Measurements from ENCODE around the gene MLKL. TPM values are rescaled to one million over a fixed set of nuclear protein-coding genes. Genes with fewer than 3 reads are reported as not detected.

MLKL gene
- total RNA-seq, 1 donor from 2014 or later: 21.6 TPM

DNA sequence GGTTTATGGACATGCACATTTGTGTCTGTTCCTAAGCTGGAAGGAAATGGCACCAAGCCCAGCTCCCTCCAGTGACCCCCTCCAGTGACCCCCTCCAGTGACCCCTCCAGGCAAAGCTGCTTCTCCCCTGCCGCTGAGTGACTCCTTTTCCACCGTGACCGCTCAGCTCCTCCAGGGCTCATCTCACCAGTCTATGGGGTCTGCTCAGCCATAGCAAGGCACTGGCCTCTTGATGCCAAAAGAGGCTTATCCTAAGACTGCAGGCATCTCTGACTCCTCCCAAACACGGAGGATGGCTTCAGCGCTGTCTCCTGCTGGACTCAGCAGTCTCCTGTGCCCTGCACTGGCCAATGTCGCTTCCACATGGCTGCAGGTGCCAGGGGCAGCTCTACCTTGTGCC is 38.6 kb upstream of the MLKL start:
- intact Hi-C loops (cut with micrococcal nuclease): no loop called here
- Mint-ChIP-seq H3K4me3 (ENCODE audit: low read depth) (no peak overlapping the region), H3K4me1 (ENCODE audit: low read depth) (no peaks in the 10 kb centered on the region), H3K36me3 (ENCODE audit: low read depth) (no peaks in the 10 kb centered on the region), H3K27me3 (ENCODE audit: low read depth) (no peaks in the 10 kb centered on the region), H3K27ac (no peak overlapping the region), H3K9me3 (no peaks in the 10 kb centered on the region)
- DNase-seq (ENCODE audit: low spot score): no peak

DNA sequence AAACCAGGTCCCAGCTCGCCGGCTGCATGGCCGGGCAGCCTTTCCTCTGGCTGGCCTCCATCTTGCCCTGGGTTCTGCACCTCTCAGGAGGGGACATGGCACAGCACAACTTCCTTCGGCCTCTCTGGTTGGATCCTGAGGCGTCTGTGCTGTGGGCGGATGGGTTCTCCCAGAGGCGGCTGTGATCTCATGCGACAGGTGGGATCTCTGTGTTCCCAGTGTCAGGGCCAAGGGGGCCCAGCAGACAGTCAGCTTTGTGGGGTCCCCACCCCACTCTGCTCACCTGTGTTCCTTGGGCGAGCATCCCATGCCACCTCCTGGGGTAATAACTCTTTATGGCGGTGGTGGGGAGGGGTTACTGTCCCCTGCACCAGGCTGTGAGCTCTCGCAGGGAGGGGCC is 38.2 kb upstream of the MLKL start:
- Mint-ChIP-seq H3K9me3 (no peaks in the 10 kb centered on the region), H3K27me3 (ENCODE audit: low read depth) (no peaks in the 10 kb centered on the region), H3K27ac (no peak overlapping the region), H3K4me3 (ENCODE audit: low read depth) (no peak overlapping the region), H3K4me1 (ENCODE audit: low read depth) (no peaks in the 10 kb centered on the region), H3K36me3 (ENCODE audit: low read depth) (no peaks in the 10 kb centered on the region)
- DNase-seq (ENCODE audit: low spot score): no peak
- intact Hi-C loops (cut with micrococcal nuclease): no loop called here

GRCh38 chr16:74738113-74738541 is 37.5 kb upstream of the MLKL start:
- no peaks in the 10 kb centered on the region for H3K9me3 Mint-ChIP-seq
- no peak overlapping the region for H3K27ac Mint-ChIP-seq
- H3K4me3 Mint-ChIP-seq (ENCODE audit: low read depth): no peak overlapping the region
- no peaks in the 10 kb centered on the region for H3K36me3 Mint-ChIP-seq (ENCODE audit: low read depth)
- H3K4me1 Mint-ChIP-seq (ENCODE audit: low read depth): no peaks in the 10 kb centered on the region
- no peaks in the 10 kb centered on the region for H3K27me3 Mint-ChIP-seq (ENCODE audit: low read depth)
- intact Hi-C loops (cut with micrococcal nuclease): no loop called here
- no peak for DNase-seq (ENCODE audit: low spot score)

- Mint-ChIP-seq H3K27me3 (ENCODE audit: low read depth) (no peaks in the 10 kb centered on the region), H3K4me3 (ENCODE audit: low read depth) (no peak overlapping the region), H3K9me3 (no peaks in the 10 kb centered on the region), H3K4me1 (ENCODE audit: low read depth) (no peaks in the 10 kb centered on the region), H3K27ac (no peak overlapping the region), H3K36me3 (ENCODE audit: low read depth) (no peaks in the 10 kb centered on the region)
- no peak for DNase-seq (ENCODE audit: low spot score)
- intact Hi-C loops (cut with micrococcal nuclease): no loop called here
Observed at GRCh38 chr16:74737521-74737920, 36.9 kb upstream of the MLKL start.

GRCh38 chr16:74736531-74737157 is 36.0 kb upstream of the MLKL start:
- Mint-ChIP-seq H3K27ac (no peak overlapping the region), H3K36me3 (ENCODE audit: low read depth) (no peaks in the 10 kb centered on the region), H3K9me3 (no peaks in the 10 kb centered on the region), H3K4me3 (ENCODE audit: low read depth) (no peak overlapping the region), H3K4me1 (ENCODE audit: low read depth) (no peaks in the 10 kb centered on the region), H3K27me3 (ENCODE audit: low read depth) (no peaks in the 10 kb centered on the region)
- intact Hi-C loops (cut with micrococcal nuclease): no loop called here
- DNase-seq (ENCODE audit: low spot score): no peak

DNA sequence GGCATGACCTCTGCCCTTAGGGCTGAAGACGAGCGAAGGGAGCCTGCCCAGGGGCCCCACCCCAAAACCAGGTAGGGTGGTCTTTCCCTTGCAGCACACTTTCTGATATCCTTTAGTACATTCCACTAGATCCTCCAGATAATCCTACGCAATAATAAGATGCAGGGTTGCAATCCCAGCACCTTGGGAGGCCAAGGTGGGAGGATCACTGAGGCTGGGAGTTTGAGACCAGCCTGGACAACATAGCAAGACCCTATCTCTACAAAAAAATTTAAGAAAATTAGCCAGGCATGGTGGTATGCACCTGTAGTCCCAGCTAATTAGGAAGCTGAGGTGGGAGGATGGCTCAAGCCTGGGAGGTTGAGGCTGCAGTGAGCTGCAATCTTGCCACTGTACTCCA is 34.9 kb upstream of the MLKL start:
- Mint-ChIP-seq H3K4me3 (ENCODE audit: low read depth) (no peak overlapping the region), H3K36me3 (ENCODE audit: low read depth) (no peaks in the 10 kb centered on the region), H3K27ac (no peak overlapping the region), H3K9me3 (no peaks in the 10 kb centered on the region), H3K27me3 (ENCODE audit: low read depth) (no peaks in the 10 kb centered on the region), H3K4me1 (ENCODE audit: low read depth) (no peaks in the 10 kb centered on the region)
- intact Hi-C loops (cut with micrococcal nuclease): no loop called here
- no peak for DNase-seq (ENCODE audit: low spot score)

- H3K4me1 Mint-ChIP-seq (ENCODE audit: low read depth): no peaks in the 10 kb centered on the region
- intact Hi-C loops (cut with micrococcal nuclease): no loop called here
Observed at GRCh38 chr16:74735162-74735452, 34.4 kb upstream of the MLKL start.

DNA sequence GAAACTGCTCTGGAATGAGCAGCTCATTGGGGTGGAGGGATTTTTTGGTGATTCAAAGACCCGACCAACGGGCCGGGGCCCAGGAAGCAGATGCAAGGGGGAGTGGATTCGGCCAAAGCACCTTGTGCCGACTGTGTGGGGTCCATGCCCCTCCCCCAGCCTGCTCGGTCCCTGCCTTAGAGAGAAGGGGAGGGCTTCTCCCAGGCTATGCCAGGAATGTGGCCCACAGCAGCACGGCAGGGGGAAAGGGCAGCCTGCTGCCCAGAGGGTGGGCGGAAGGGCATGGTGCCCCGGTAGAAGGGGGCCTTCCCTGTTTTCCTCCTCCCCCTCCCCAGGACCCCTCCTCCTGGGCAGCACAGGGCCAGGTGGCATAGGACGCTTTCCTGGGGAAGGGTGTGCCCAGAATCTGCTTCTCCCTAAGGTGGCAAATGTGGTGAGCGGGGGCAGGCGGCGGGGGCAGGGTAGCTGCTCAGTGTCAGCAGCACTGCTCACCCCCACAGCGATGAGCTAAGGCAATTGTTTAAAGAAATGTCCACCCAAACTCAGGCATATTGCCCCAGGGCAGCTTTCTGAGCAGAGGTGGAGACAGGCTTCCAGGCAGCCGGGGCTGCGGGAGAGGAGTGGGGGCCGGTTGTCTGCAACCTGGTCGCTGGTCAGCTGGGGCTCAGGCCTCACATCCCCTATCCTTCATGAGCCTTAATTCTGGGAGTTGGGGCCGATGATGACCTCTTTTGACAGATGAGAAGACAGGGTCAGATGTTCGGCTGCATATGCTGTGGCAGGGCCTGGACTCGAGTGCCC is 33.9 kb upstream of the MLKL start:
- Mint-ChIP-seq H3K9me3 (no peaks in the 10 kb centered on the region), H3K27me3 (ENCODE audit: low read depth) (no peaks in the 10 kb centered on the region), H3K36me3 (ENCODE audit: low read depth) (no peaks in the 10 kb centered on the region), H3K4me3 (ENCODE audit: low read depth) (no peak overlapping the region), H3K27ac (no peak overlapping the region), H3K4me1 (ENCODE audit: low read depth) (no peaks in the 10 kb centered on the region)
- intact Hi-C loops (cut with micrococcal nuclease): no loop called here
- DNase-seq (ENCODE audit: low spot score): no peak

More at GRCh38 chr16:74735162-74735452, 34.4 kb upstream of the MLKL start:
- no peaks in the 10 kb centered on the region for H3K27me3 Mint-ChIP-seq (ENCODE audit: low read depth)
- no peaks in the 10 kb centered on the region for H3K36me3 Mint-ChIP-seq (ENCODE audit: low read depth)
- H3K27ac Mint-ChIP-seq: no peak overlapping the region
- DNase-seq (ENCODE audit: low spot score): no peak
- no peaks in the 10 kb centered on the region for H3K9me3 Mint-ChIP-seq
- no peak overlapping the region for H3K4me3 Mint-ChIP-seq (ENCODE audit: low read depth)

DNA sequence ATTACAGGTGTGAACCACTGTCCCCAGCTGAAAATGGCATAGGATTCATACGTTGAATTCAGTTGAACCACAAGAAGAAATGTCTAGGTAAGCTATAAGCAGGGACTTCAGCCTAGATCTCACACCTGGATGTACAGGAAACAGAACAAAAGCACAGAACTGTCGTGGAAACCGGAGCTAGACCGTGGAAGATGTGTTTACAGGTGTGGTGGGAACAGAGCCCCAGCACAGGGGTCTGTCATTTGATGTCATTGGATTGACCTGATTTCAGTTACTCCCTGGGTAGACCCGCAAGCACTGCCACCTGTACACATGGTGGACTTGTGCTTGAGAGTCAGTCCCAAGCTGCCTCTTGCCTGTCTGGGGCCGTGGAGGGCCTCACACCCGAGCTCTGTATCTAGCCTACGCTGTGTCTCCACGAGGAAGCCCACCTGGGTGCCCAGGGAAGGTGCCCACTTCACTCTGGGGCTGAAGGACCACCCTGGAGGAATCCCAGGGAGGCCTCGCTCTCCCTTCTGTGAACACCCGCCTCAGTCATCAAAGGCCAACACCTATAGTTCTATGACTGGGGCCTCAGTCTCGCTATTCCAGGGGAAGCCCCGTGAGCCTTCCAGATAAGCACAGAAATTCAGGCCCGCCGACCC is 32.2 kb upstream of the MLKL start:
- Mint-ChIP-seq H3K9me3 (no peaks in the 10 kb centered on the region), H3K27ac (no peak overlapping the region), H3K4me1 (ENCODE audit: low read depth) (no peaks in the 10 kb centered on the region), H3K4me3 (ENCODE audit: low read depth) (no peak overlapping the region), H3K36me3 (ENCODE audit: low read depth) (no peaks in the 10 kb centered on the region), H3K27me3 (ENCODE audit: low read depth) (no peaks in the 10 kb centered on the region)
- intact Hi-C loops (cut with micrococcal nuclease): no loop called here
- DNase-seq (ENCODE audit: low spot score): no peak

GRCh38 chr16:74731853-74732477 is 31.3 kb upstream of the MLKL start:
- intact Hi-C loops (cut with micrococcal nuclease): no loop called here
- no peaks in the 10 kb centered on the region for H3K4me1 Mint-ChIP-seq (ENCODE audit: low read depth)
- no peaks in the 10 kb centered on the region for H3K27me3 Mint-ChIP-seq (ENCODE audit: low read depth)
- peaks cover 7% of the 10 kb centered on the region for H3K9me3 Mint-ChIP-seq
- no peak overlapping the region for H3K4me3 Mint-ChIP-seq (ENCODE audit: low read depth)
- H3K36me3 Mint-ChIP-seq (ENCODE audit: low read depth): no peaks in the 10 kb centered on the region
- no peak for DNase-seq (ENCODE audit: low spot score)
- no peak overlapping the region for H3K27ac Mint-ChIP-seq

GRCh38 chr16:74729783-74730683 is 29.4 kb upstream of the MLKL start:
- Mint-ChIP-seq H3K27me3 (ENCODE audit: low read depth) (no peaks in the 10 kb centered on the region), H3K27ac (no peak overlapping the region), H3K9me3 (peaks cover 18% of the 10 kb centered on the region), H3K4me3 (ENCODE audit: low read depth) (no peak overlapping the region), H3K4me1 (ENCODE audit: low read depth) (no peaks in the 10 kb centered on the region), H3K36me3 (ENCODE audit: low read depth) (peaks cover 2% of the 10 kb centered on the region)
- intact Hi-C loops (cut with micrococcal nuclease): no loop called here
- DNase-seq (ENCODE audit: low spot score): no peak

DNA sequence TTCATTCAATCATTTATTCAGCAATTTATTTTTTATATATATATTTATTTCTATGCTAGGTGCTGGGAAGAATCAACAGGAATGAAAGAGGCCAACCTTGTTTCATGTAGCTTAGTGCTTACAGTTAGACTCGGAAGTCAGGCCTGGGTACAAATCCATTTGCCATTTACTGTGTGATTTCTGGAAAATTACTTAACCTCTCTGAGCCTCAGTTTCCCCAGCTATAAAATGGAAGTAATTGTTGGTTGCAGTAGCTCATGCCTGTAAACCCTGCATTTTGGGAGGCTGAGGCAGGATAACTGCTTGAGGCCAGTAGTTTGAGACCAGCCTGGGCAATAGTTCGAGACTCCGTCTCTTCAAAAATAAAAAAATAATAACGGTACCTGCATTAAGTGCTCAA is 27.2 kb upstream of the MLKL start:
- Mint-ChIP-seq H3K4me1 (ENCODE audit: low read depth) (no peaks in the 10 kb centered on the region), H3K27ac (no peak overlapping the region), H3K9me3 (peaks cover 18% of the 10 kb centered on the region), H3K27me3 (ENCODE audit: low read depth) (no peaks in the 10 kb centered on the region), H3K4me3 (ENCODE audit: low read depth) (no peak overlapping the region), H3K36me3 (ENCODE audit: low read depth) (peaks cover 2% of the 10 kb centered on the region)
- intact Hi-C loops (cut with micrococcal nuclease): no loop called here
- DNase-seq (ENCODE audit: low spot score): no peak
